KMS-11 (cell line): ENCODE data around the gene TMEM184C.

Source experiments
- H2AFZ ChIP-seq: fragments of 200-600 bp; sonication (generic); 2 replicates; pipeline ENCODE4 v1.6.1; 2016; ENCODE audit warnings: antibody characterized with exemption, mixed run types, low read depth
- H3K27ac ChIP-seq: fragments of 200-600 bp; sonication (generic); 2 replicates; pipeline ENCODE4 v1.6.1; 2016; ENCODE audit warnings: mild to moderate bottlenecking, mixed run types
- H3K27me3 ChIP-seq: fragments of 200-600 bp; sonication (generic); 2 replicates; pipeline ENCODE4 v1.6.1; 2017; ENCODE audit warnings: mild to moderate bottlenecking, low read depth, mixed run types, moderate library complexity; ENCODE audit not compliant: insufficient read depth
- H3K36me3 ChIP-seq: fragments of 200-600 bp; sonication (generic); 2 replicates; pipeline ENCODE4 v1.6.1; 2017; ENCODE audit warnings: mild to moderate bottlenecking, mixed run types; ENCODE audit not compliant: insufficient read depth
- H3K4me1 ChIP-seq: fragments of 200-600 bp; sonication (generic); 2 replicates; pipeline ENCODE4 v1.6.1; 2016; ENCODE audit warnings: mild to moderate bottlenecking, low read depth, mixed run types; ENCODE audit not compliant: poor library complexity, severe bottlenecking
- H3K4me2 ChIP-seq: fragments of 200-600 bp; sonication (generic); 2 replicates; pipeline ENCODE4 v1.7.0; 2016; ENCODE audit warnings: mild to moderate bottlenecking, mixed run types
- H3K4me3 ChIP-seq: fragments of 200-600 bp; sonication (generic); IDR thresholded peaks from 2 replicates; pipeline ENCODE4 v1.6.1; 2017; ENCODE audit warnings: low read depth, low read length, mixed read lengths; ENCODE audit not compliant: insufficient read depth
- H3K79me2 ChIP-seq: fragments of 200-600 bp; sonication (generic); 2 replicates; pipeline ENCODE4 v1.6.1; 2016; ENCODE audit warnings: low read depth, mixed run types; ENCODE audit not compliant: insufficient read depth
- H3K9ac ChIP-seq: fragments of 200-600 bp; sonication (generic); 2 replicates; pipeline ENCODE4 v1.6.1; 2016; ENCODE audit warnings: mild to moderate bottlenecking, mixed run types
- H4K20me1 ChIP-seq: fragments of 200-600 bp; sonication (generic); 2 replicates; pipeline ENCODE4 v1.6.1; 2016; ENCODE audit warnings: mild to moderate bottlenecking, mixed run types; ENCODE audit not compliant: insufficient read depth
- CTCF ChIP-seq: fragments of 200-600 bp; sonication (generic); conservative IDR thresholded peaks from 2 replicates; pipeline ENCODE4 v1.6.1; 2017; ENCODE audit warnings: low read depth, mild to moderate bottlenecking, antibody characterized with exemption, low read length, moderate library complexity, mixed read lengths

TMEM184C gene

GRCh38 chr4:147633113-147633512 lies 15.9 kb downstream of the TMEM184C start:
- no peak for TF ChIP-seq CTCF
- H3K36me3 ChIP-seq: no peaks in the 10 kb centered on the region; the same call in 1 of the 2 replicates

DNA sequence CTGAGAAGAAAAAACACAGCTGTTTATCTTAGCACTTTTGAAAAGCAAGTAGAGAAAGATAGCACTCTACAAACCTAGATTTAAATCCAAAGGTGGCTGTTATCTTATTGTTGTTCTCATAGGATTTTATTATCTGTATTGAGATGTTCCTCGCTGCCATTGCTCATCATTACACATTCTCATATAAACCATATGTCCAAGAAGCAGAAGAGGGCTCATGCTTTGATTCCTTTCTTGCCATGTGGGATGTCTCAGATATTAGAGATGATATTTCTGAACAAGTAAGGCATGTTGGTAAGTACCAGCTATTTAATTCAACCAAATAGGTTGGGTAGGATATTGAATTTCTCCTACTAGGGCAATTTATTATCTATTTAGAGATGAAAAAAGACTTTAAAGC lies 16.4 kb downstream of the TMEM184C start:
- Histone ChIP-seq H3K27me3 (no peaks in the 10 kb centered on the region), H3K9ac (no peak overlapping the region), H3K4me1 (no peaks in the 10 kb centered on the region), H3K79me2 (no peaks in the 10 kb centered on the region), H2AFZ (no peak overlapping the region), H4K20me1 (no peaks in the 10 kb centered on the region), H3K27ac (no peak overlapping the region), H3K4me2 (no peak overlapping the region), H3K4me3 (no peak overlapping the region), H3K36me3 (no peaks in the 10 kb centered on the region; the same call in 1 of the 2 replicates)
- TF ChIP-seq CTCF: no peak

More at GRCh38 chr4:147633113-147633512, 15.9 kb downstream of the TMEM184C start:
- Histone ChIP-seq H3K4me1 (no peaks in the 10 kb centered on the region), H3K4me3 (no peak overlapping the region), H3K27me3 (no peaks in the 10 kb centered on the region), H3K9ac (no peak overlapping the region), H3K27ac (no peak overlapping the region), H2AFZ (no peak overlapping the region), H4K20me1 (no peaks in the 10 kb centered on the region), H3K79me2 (no peaks in the 10 kb centered on the region), H3K4me2 (no peak overlapping the region)

DNA sequence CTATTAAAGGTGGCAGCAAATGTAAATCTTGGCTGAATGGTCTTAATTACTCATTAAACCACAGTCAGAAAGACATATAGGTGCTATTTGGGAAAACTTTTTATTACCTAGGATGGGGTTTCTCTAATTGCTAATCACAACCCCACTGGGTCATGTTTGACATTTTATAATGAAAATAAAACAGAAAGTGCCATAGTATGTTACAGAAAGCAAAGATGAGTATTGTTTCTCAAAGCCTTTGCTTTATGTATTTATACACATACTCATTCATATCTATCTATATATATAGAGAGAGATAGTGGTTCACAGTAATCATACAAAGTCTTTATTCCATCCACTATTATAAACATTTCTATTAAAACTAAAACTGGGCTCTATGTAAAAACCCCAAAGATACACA lies 18.2 kb downstream of the TMEM184C start:
- Histone ChIP-seq H3K9ac (no peak overlapping the region), H3K27me3 (no peaks in the 10 kb centered on the region), H3K36me3 (no peaks in the 10 kb centered on the region; the same call in 1 of the 2 replicates), H3K4me1 (peaks cover 4% of the 10 kb centered on the region), H2AFZ (no peak overlapping the region), H4K20me1 (no peaks in the 10 kb centered on the region), H3K4me3 (no peak overlapping the region), H3K79me2 (no peaks in the 10 kb centered on the region), H3K27ac (no peak overlapping the region), H3K4me2 (no peak overlapping the region)
- TF ChIP-seq CTCF: no peak

DNA sequence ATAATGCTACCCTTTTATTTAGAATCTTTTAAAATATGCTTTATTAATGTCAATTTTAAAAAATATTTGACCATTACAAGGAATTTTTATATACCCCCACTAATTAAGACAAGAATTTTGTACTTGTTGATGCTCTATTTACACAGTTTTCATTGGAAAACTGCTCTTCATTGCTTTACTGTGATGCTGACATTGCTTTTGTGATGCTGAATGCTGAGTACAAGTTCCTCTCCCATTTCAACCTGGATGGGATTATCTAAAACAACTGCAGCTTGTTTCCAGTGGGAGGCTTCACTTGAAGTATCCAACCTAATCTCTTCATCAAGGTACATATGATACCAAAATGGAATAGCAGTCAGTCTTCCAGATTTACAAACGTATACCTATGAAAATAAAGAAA lies 21.2 kb downstream of the TMEM184C start:
- H3K4me3 ChIP-seq: no peak overlapping the region
- peaks cover 4% of the 10 kb centered on the region for H3K4me1 ChIP-seq
- H3K27ac ChIP-seq: no peak overlapping the region
- no peaks in the 10 kb centered on the region for H3K79me2 ChIP-seq
- no peaks in the 10 kb centered on the region for H3K27me3 ChIP-seq
- H3K9ac ChIP-seq: no peak overlapping the region
- TF ChIP-seq CTCF: no peak
- no peak overlapping the region for H2AFZ ChIP-seq
- H4K20me1 ChIP-seq: no peaks in the 10 kb centered on the region
- no peaks in the 10 kb centered on the region; the same call in 1 of the 2 replicates for H3K36me3 ChIP-seq
- no peak overlapping the region for H3K4me2 ChIP-seq

- no peak for TF ChIP-seq CTCF
- no peak overlapping the region for H3K4me2 ChIP-seq
- no peaks in the 10 kb centered on the region; the same call in 1 of the 2 replicates for H3K36me3 ChIP-seq
Measured at GRCh38 chr4:147638942-147639341, 21.7 kb downstream of the TMEM184C start.

More at GRCh38 chr4:147638942-147639341, 21.7 kb downstream of the TMEM184C start:
- Histone ChIP-seq H3K4me3 (no peak overlapping the region), H4K20me1 (no peaks in the 10 kb centered on the region), H3K4me1 (peaks cover 4% of the 10 kb centered on the region), H3K27me3 (no peaks in the 10 kb centered on the region), H3K79me2 (no peaks in the 10 kb centered on the region), H3K27ac (no peak overlapping the region), H2AFZ (no peak overlapping the region), H3K9ac (no peak overlapping the region)
